ENCODE data around the gene GPN2. TPM values are rescaled to one million over a fixed set of nuclear protein-coding genes. Genes with fewer than 3 reads are reported as not detected.
"Not testable (repeated sequence)": the region's sequence is repeated elsewhere in the genome, so short reads cannot be mapped to it uniquely, and the experiment has no call there.

GPN2 gene
- total RNA-seq, 1 donor from 2014 or later: 21.4 TPM

DNA sequence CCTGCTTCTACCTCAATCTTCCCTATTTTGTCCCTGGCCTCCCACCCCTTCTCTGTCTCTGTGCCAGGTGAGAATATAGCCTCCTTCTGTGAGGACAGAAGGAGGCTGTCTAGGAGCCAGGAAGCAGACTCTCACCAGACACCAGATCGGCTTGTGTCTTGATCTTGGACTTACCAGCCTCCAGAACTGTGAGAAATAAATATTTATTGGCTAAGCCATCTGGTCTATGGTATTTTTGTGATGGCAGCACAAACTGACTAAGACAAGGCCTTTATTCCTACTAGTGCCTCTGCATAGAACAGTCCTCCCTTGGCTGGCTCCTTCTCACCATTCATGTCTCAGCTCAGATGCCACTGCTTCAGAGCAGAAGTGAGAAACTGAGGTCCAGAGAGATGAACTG lies 1.9 kb downstream of the GPN2 start:
- Mint-ChIP-seq H3K27me3 (ENCODE audit: unreplicated experiment) (peaks cover 4% of the 10 kb centered on the region), H3K4me3 (ENCODE audit: unreplicated experiment) (peak overlapping the region; percentile 97), H3K9me3 (ENCODE audit: unreplicated experiment) (peaks cover 7% of the 10 kb centered on the region), H3K36me3 (ENCODE audit: unreplicated experiment) (no peaks in the 10 kb centered on the region), H3K27ac (ENCODE audit: unreplicated experiment) (peak overlapping the region; percentile 52), H3K4me1 (ENCODE audit: low read depth, unreplicated experiment) (peaks cover 7% of the 10 kb centered on the region)
- TF ChIP-seq, protein P1, sequence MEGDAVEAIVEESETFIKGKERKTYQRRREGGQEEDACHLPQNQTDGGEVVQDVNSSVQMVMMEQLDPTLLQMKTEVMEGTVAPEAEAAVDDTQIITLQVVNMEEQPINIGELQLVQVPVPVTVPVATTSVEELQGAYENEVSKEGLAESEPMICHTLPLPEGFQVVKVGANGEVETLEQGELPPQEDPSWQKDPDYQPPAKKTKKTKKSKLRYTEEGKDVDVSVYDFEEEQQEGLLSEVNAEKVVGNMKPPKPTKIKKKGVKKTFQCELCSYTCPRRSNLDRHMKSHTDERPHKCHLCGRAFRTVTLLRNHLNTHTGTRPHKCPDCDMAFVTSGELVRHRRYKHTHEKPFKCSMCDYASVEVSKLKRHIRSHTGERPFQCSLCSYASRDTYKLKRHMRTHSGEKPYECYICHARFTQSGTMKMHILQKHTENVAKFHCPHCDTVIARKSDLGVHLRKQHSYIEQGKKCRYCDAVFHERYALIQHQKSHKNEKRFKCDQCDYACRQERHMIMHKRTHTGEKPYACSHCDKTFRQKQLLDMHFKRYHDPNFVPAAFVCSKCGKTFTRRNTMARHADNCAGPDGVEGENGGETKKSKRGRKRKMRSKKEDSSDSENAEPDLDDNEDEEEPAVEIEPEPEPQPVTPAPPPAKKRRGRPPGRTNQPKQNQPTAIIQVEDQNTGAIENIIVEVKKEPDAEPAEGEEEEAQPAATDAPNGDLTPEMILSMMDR (IDR thresholded peaks at IDR 0.05; ENCODE audit: partially characterized antibody, unreplicated experiment): no peak
- no peak for DNase-seq

DNA sequence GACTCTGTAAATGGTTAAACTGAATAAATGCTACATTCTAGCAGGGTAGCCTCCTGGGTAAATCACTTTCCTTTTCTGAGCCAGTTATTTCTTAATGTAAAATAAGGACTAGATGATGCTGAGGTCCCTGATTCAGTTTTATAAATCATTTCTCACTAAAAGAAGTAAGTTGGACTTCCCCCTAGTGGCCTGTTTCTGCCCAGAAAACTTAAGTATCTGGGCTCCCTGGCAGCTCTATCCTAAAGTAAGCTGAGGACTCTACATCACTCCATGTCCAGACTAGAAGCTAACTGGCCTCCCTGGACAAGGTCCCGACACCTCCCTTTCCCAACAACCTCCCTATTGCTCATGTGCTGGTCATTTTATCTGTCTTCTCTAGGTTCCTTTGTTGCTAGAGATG lies 3.0 kb downstream of the GPN2 start:
- DNase-seq: no peak
- Mint-ChIP-seq H3K4me3 (ENCODE audit: unreplicated experiment) (peak overlapping the region; percentile 16), H3K36me3 (ENCODE audit: unreplicated experiment) (no peaks in the 10 kb centered on the region), H3K27me3 (ENCODE audit: unreplicated experiment) (peaks cover 4% of the 10 kb centered on the region), H3K9me3 (ENCODE audit: unreplicated experiment) (peaks cover 7% of the 10 kb centered on the region), H3K27ac (ENCODE audit: unreplicated experiment) (no peak overlapping the region), H3K4me1 (ENCODE audit: low read depth, unreplicated experiment) (peaks cover 7% of the 10 kb centered on the region)
- TF ChIP-seq, protein P1 (IDR thresholded peaks at IDR 0.05; ENCODE audit: partially characterized antibody, unreplicated experiment): no peak

DNA sequence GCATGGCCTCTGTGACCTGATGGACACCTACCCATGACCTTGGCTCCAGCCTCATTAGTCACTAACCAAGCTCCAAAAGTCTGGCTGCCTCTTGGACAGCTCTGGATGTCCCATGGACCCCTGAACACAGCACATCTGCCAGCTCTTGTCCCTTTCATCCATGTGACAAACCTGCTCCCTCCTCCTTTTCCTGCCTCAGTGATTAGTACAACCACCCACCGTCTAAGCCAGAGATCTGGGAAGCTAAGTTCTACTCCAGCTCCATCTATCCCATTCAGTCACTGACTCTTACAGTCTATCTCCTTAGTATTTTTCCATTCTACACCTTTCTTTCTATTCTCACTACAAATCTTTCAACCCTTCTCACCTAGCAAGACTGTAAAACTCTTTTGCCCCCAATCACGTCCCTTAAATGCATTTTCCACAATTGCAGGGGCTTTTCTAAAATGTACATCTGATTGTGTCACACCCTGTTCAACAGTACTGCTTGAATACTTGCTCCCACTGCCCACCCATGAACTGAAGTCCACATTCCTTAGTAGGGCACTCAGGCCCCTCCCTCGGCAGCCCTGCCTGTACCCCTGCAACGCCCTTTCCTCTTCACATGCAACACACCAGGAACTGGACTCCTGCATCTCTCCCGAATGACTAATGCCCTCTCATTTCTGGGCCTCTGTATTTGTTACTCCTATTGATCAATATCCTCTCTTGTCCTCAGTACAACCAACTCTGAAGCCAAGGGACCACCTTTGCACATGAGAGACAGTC lies 7.2 kb downstream of the GPN2 start:
- H3K9me3 Mint-ChIP-seq (ENCODE audit: unreplicated experiment): peaks cover 1% of the 10 kb centered on the region
- no peak overlapping the region for H3K4me3 Mint-ChIP-seq (ENCODE audit: unreplicated experiment)
- peaks cover 2% of the 10 kb centered on the region for H3K27me3 Mint-ChIP-seq (ENCODE audit: unreplicated experiment)
- TF ChIP-seq, protein P1 (IDR thresholded peaks at IDR 0.05; ENCODE audit: partially characterized antibody, unreplicated experiment): no peak
- no peaks in the 10 kb centered on the region for H3K4me1 Mint-ChIP-seq (ENCODE audit: low read depth, unreplicated experiment)
- no peak for DNase-seq
- no peaks in the 10 kb centered on the region for H3K36me3 Mint-ChIP-seq (ENCODE audit: unreplicated experiment)
- H3K27ac Mint-ChIP-seq (ENCODE audit: unreplicated experiment): no peak overlapping the region

DNA sequence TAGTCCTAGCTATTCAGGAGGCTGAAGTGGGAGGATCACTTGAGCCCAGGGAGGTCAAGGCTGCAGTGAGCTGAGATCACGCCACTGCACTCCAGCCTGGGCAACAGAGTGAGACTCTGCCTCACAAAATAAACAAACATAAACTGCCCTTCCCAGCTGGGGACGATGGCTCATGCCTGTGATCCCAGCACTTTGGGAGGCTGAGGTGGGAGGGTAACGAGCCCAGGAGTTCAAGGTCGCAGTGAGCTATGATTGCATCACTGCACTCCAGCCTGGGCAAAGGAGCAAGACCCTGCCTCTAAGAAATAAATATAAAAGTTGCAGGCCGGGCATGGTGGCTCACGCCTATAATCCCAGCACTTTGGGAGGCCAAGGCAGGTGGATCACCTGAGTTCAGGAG lies 8.5 kb downstream of the GPN2 start:
- H3K4me3 Mint-ChIP-seq (ENCODE audit: unreplicated experiment); H3K9me3 Mint-ChIP-seq (ENCODE audit: unreplicated experiment); H3K27ac Mint-ChIP-seq (ENCODE audit: unreplicated experiment); H3K36me3 Mint-ChIP-seq (ENCODE audit: unreplicated experiment); H3K27me3 Mint-ChIP-seq (ENCODE audit: unreplicated experiment); DNase-seq; H3K4me1 Mint-ChIP-seq (ENCODE audit: low read depth, unreplicated experiment): not testable (repeated sequence)

DNA sequence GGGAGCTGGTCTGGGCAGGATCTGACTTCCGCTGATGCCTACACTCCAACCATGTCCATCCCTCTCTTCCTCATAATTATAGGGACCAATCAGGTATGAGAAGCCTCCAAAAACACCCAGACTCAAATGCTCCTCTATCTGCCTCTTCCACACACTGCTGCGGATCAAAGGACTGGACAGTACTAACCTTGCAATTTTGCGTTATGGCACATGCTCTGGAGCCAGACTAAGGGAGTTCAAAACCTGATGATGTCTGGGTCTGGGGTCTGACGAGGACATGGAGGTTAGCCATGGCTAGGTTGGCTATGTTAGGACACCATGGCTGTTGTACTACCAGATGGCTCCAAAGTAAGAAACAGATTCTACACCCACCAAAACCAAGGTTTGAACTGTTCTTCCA lies 10.3 kb downstream of the GPN2 start:
- Mint-ChIP-seq H3K4me1 (ENCODE audit: low read depth, unreplicated experiment) (no peaks in the 10 kb centered on the region), H3K9me3 (ENCODE audit: unreplicated experiment) (peaks cover 1% of the 10 kb centered on the region), H3K27ac (ENCODE audit: unreplicated experiment) (no peak overlapping the region), H3K27me3 (ENCODE audit: unreplicated experiment) (no peaks in the 10 kb centered on the region), H3K36me3 (ENCODE audit: unreplicated experiment) (no peaks in the 10 kb centered on the region), H3K4me3 (ENCODE audit: unreplicated experiment) (no peak overlapping the region)
- DNase-seq: no peak
- TF ChIP-seq, protein P1 (IDR thresholded peaks at IDR 0.05; ENCODE audit: partially characterized antibody, unreplicated experiment): no peak
